NCI-H1436 (cell line): Measurements from ENCODE around the gene TSPAN19.

ENCODE experiments used
- DNase-seq: peaks from one replicate; lab custom pipeline; 2025; lab: John Stamatoyannopoulos, UW

TSPAN19 gene

GRCh38 chr12:85000729-85001128, 35.3 kb downstream of the TSPAN19 start:
- DNase-seq, result no peak

GRCh38 chr12:84998341-84998740, 37.7 kb downstream of the TSPAN19 start:
- no peak for DNase-seq

GRCh38 chr12:84996759-84997158, 39.3 kb downstream of the TSPAN19 start:
- DNase-seq, result no peak

GRCh38 chr12:84995641-84996040, 40.4 kb downstream of the TSPAN19 start:
- no peak for DNase-seq

GRCh38 chr12:84994426-84994825, 41.7 kb downstream of the TSPAN19 start:
- DNase-seq, result peak; percentile 30

- DNase-seq, result peak; percentile 3
These were observed 49.5 kb downstream of the TSPAN19 start for GRCh38 chr12:84986586-84986985.

GRCh38 chr12:84986117-84986516, 50.0 kb downstream of the TSPAN19 start:
- DNase-seq, result no peak

GRCh38 chr12:84983289-84983688, 52.8 kb downstream of the TSPAN19 start:
- no peak for DNase-seq

- DNase-seq, result no peak
These were observed 53.2 kb downstream of the TSPAN19 start for GRCh38 chr12:84982888-84983287.

- DNase-seq, result no peak
These were observed 57.2 kb downstream of the TSPAN19 start for GRCh38 chr12:84978921-84979320.

GRCh38 chr12:84976133-84976532, 59.9 kb downstream of the TSPAN19 start:
- DNase-seq, result no peak

- no peak for DNase-seq
These were observed 61.8 kb downstream of the TSPAN19 start for GRCh38 chr12:84974155-84974815.

- DNase-seq, result no peak
These were observed 63.1 kb downstream of the TSPAN19 start for GRCh38 chr12:84973026-84973425.

GRCh38 chr12:84969226-84969625, 66.9 kb downstream of the TSPAN19 start:
- DNase-seq, result no peak
